Nephron progenitor cell (in vitro differentiated cells): Measurements from ENCODE around the gene EML1.

Experiments used
- DNase-seq: peaks from one replicate; pipeline ENCODE4 v3.0.0; 2021
- H3K27ac Mint-ChIP-seq: 2 replicates; pipeline ENCODE4 v1.8.0; 2021; ENCODE audit warnings: mild to moderate bottlenecking, moderate library complexity, mixed read lengths
- H3K27me3 Mint-ChIP-seq: 2 replicates; pipeline ENCODE4 v1.8.0; 2021; ENCODE audit warnings: mild to moderate bottlenecking, low read depth, mixed read lengths; ENCODE audit not compliant: poor library complexity
- H3K36me3 Mint-ChIP-seq: 2 replicates; pipeline ENCODE4 v1.8.0; 2021; ENCODE audit warnings: low read depth, mixed read lengths
- H3K4me1 Mint-ChIP-seq: 2 replicates; pipeline ENCODE4 v1.8.0; 2021; ENCODE audit warnings: mixed read lengths
- H3K4me3 Mint-ChIP-seq: 2 replicates; pipeline ENCODE4 v1.8.0; 2021; ENCODE audit warnings: mild to moderate bottlenecking, moderate library complexity, mixed read lengths
- H3K9me3 Mint-ChIP-seq: 2 replicates; pipeline ENCODE4 v1.8.0; 2021; ENCODE audit warnings: mild to moderate bottlenecking, moderate library complexity, mixed read lengths
- TF ChIP-seq, protein P1 (sequence below): fragments of 200-600 bp; sonication (generic); IDR thresholded peaks from 2 replicates; pipeline ENCODE4 v1.5.0; 2021; ENCODE audit warnings: antibody characterized with exemption

The EML1 gene

DNA sequence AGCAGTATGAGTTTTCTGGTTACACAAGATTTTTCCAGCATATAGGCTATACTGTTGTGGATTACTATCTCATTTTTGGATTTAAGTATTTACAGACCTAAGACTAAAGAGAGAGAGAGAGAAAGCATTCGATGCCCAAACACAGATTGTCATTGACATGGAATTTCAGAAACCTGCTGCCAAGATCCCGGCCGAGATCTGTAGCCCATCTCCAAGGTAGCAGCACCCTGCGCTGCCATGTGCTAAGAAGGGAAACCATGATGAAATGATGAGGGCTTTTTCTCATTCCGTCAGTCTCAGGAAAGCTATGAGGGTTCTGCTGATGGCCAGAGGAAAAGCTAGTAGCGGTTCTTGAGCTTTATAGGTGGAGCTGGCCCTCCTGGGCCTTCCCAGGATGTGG, 136.4 kb downstream of the EML1 start:
- no peaks in the 10 kb centered on the region for H3K27me3 Mint-ChIP-seq
- no peak overlapping the region for H3K4me3 Mint-ChIP-seq
- TF ChIP-seq, protein P1, sequence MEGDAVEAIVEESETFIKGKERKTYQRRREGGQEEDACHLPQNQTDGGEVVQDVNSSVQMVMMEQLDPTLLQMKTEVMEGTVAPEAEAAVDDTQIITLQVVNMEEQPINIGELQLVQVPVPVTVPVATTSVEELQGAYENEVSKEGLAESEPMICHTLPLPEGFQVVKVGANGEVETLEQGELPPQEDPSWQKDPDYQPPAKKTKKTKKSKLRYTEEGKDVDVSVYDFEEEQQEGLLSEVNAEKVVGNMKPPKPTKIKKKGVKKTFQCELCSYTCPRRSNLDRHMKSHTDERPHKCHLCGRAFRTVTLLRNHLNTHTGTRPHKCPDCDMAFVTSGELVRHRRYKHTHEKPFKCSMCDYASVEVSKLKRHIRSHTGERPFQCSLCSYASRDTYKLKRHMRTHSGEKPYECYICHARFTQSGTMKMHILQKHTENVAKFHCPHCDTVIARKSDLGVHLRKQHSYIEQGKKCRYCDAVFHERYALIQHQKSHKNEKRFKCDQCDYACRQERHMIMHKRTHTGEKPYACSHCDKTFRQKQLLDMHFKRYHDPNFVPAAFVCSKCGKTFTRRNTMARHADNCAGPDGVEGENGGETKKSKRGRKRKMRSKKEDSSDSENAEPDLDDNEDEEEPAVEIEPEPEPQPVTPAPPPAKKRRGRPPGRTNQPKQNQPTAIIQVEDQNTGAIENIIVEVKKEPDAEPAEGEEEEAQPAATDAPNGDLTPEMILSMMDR, result no peak
- no peak overlapping the region for H3K27ac Mint-ChIP-seq
- DNase-seq, result no peak
- H3K4me1 Mint-ChIP-seq, result peaks cover 13% of the 10 kb centered on the region
- H3K36me3 Mint-ChIP-seq, result peaks cover 29% of the 10 kb centered on the region
- peaks cover 14% of the 10 kb centered on the region for H3K9me3 Mint-ChIP-seq

DNA sequence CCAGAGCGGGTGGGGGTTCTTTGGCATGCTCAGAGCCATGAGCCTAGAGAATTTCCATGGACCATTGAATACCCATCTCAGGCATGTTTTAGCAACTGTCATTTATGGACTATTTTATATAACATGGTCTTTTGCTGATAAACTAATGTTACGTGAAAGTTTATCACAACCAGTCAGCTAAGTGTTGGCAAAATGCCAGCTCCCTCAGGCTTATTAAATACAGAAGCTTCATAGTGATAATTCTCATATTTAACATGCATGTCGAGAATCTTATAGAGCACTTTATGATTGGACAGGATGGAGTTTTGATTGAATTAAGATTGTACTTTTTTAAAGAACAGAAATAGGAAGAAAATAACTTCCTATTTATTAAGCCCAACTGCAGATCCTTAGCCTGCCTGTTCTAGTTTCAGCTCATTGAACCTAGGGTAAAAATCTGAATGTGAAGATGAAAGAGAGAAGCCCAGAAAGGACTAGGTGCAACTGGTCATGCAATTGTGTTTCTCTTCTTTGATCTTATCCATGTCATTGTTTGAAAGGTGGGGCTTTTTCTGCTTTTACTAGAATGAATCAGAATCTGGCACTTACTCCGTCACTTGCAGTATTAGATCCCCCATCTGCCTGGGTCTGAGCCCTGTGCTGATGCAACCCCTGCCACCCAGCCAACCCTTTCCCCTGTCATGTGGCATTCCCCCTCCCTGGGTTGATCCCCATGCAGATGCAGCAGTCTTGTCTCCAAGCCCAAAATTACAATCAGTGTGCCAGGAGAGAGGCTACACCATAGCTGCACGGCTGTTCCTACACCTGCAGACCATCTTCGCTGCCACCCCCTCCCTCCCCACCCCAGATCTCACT, 137.4 kb downstream of the EML1 start:
- no peak for DNase-seq
- Mint-ChIP-seq H3K4me1 (peaks cover 13% of the 10 kb centered on the region), H3K4me3 (no peak overlapping the region), H3K9me3 (peaks cover 14% of the 10 kb centered on the region), H3K27ac (no peak overlapping the region), H3K27me3 (no peaks in the 10 kb centered on the region), H3K36me3 (peaks cover 30% of the 10 kb centered on the region)
- TF ChIP-seq, protein P1, result no peak

DNA sequence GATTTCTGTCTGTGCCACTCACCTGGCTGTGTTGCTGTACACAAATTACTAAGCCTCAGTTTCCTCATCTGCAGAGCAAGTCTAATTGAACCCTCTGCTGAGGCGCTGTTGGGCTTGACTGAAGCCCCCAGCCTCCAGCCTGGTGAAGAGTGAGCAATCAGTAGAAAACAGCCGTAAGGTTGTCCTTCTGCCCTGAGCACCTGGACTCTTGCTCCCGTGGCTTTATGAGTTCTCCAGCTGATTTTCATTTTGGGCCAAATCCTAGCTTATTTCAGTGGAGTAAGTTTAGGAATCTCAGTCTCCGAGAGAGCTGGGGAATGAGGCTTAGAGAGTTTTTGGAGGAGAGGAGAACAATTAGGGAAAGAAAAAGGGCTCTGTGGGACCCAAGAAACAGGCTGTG, 138.1 kb downstream of the EML1 start:
- no peak for DNase-seq
- Mint-ChIP-seq H3K9me3 (peaks cover 14% of the 10 kb centered on the region), H3K36me3 (peaks cover 30% of the 10 kb centered on the region), H3K27ac (no peak overlapping the region), H3K27me3 (no peaks in the 10 kb centered on the region), H3K4me1 (peaks cover 13% of the 10 kb centered on the region), H3K4me3 (no peak overlapping the region)
- TF ChIP-seq, protein P1, result no peak

DNA sequence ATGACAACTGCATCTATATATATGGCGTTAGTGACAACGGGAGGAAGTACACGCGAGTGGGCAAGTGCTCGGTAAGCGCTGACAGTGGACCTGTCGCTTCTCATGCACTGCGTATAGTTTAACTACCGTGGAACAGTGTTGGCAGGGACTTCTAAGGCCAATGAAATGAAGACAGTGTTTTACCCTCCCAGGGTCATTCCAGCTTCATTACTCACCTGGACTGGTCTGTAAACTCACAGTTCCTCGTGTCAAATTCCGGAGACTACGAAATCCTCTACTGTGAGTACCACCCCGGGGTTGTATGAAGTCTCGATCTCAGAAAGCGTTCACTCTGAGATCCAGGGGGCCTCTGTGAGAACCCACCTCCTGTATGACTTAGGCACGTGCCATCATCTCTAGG, 142.8 kb downstream of the EML1 start:
- no peak overlapping the region for H3K4me3 Mint-ChIP-seq
- DNase-seq, result no peak
- H3K4me1 Mint-ChIP-seq, result no peaks in the 10 kb centered on the region
- H3K9me3 Mint-ChIP-seq, result no peaks in the 10 kb centered on the region
- TF ChIP-seq, protein P1, result no peak
- peaks cover 16% of the 10 kb centered on the region for H3K36me3 Mint-ChIP-seq
- no peak overlapping the region for H3K27ac Mint-ChIP-seq
- peaks cover 3% of the 10 kb centered on the region for H3K27me3 Mint-ChIP-seq

DNA sequence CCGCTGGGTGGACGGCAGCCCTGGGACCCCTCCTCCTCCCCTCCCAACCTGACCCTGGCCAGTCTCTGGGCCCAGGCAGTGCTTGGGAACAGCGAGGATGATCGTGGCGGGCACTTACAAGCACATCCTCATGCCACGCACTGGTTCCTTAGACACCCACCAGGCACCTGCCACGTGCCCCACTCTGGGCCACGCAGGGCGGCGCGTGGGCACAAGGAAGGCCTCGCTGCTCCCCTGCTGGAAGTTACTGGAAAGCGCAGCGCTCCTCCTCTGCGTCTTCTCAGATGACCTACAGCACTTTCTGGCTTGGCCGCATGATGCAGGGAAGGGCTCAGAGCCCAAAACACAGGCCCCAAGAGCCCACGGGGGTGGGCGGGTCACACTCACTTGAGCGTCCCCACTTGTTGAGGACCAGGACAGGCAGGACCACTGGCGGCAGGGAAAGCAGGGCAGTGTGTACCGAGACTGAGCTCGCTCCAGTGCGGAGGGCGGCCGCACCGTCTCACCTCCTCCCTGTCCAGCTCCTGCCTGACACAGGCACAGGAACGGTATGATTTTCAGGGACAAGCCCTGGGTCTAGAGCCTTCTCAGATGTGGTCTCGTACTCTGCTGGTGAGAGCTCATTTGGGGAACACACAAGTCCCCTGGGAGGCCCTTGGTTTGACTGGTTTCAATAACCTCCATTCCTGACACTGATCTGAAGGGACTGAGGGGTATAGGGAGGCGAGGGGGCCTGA, 143.7 kb downstream of the EML1 start:
- H3K4me3 Mint-ChIP-seq, result no peak overlapping the region

More for the DNA sequence above, 143.7 kb downstream of the EML1 start:
- no peak overlapping the region for H3K27ac Mint-ChIP-seq
- H3K36me3 Mint-ChIP-seq, result peaks cover 16% of the 10 kb centered on the region
- TF ChIP-seq, protein P1, result no peak
- H3K9me3 Mint-ChIP-seq, result no peaks in the 10 kb centered on the region
- H3K4me1 Mint-ChIP-seq, result peaks cover 6% of the 10 kb centered on the region
- DNase-seq, result no peak
- H3K27me3 Mint-ChIP-seq, result peaks cover 3% of the 10 kb centered on the region
